Transverse colon (tissue), 4 donors: ENCODE measurements around the gene ZBTB7B. TPM values are rescaled to one million over a fixed set of nuclear protein-coding genes. Genes with fewer than 3 reads are reported as not detected.
"Not testable (repeated sequence)": the region's sequence is repeated elsewhere in the genome, so short reads cannot be mapped to it uniquely, and the experiment has no call there.

Experiments
- DNase-seq: peaks from one replicate; pipeline ENCODE4 v3.0.0-alpha.2; 2019
- H3K27ac ChIP-seq, 4 donors: fragments of 200-600 bp; sonication (generic); 2 replicates each; pipeline ENCODE4 v1.5.1; 2016 to 2018; ENCODE audit warnings: inconsistent platforms in 4 of 4
- H3K27me3 ChIP-seq: fragments of 200-600 bp; sonication (generic); 2 replicates; pipeline ENCODE4 v1.5.1; 2017; ENCODE audit warnings: inconsistent platforms
- H3K36me3 ChIP-seq, 4 donors: fragments of 200-600 bp; sonication (generic); 2 replicates each; pipeline ENCODE4 v1.5.1; 2017 to 2019; ENCODE audit warnings: inconsistent platforms in 4 of 4
- H3K4me1 ChIP-seq, 4 donors: fragments of 200-600 bp; sonication (generic); 2 replicates each; pipeline ENCODE4 v1.5.1; 2017 to 2020; ENCODE audit warnings: inconsistent platforms in 4 of 4
- H3K4me3 ChIP-seq, 4 donors: fragments of 200-600 bp; sonication (generic); 1 replicate in 1 of 4; 2 replicates in 3 of 4; pipeline versions ENCODE4 v1.5.1 to v1.6.1; 2017 to 2019; ENCODE audit warnings: inconsistent platforms in 4 of 4
- H3K9me3 ChIP-seq, 2 donors: fragments of 200-600 bp; sonication (generic); 2 replicates each; pipeline ENCODE4 v1.5.1; 2017 to 2019; ENCODE audit warnings: inconsistent platforms in 2 of 2
- CTCF ChIP-seq, 5 experiments: fragments of 200-600 bp in 3 of 5; fragments of 450-650 bp in 2 of 5; sonication (generic) in 3 of 5; IDR thresholded peaks; 1 replicate in 2 of 5; 2 replicates in 3 of 5; pipeline ENCODE4 v1.5.1; 2016 to 2017; ENCODE audit warnings: antibody characterized with exemption in 5 of 5, inconsistent platforms in 3 of 5, mild to moderate bottlenecking in 2 of 5, moderate library complexity in 1 of 5
- EP300 ChIP-seq: sonication (generic); formaldehyde crosslinking; IDR thresholded peaks from one replicate; pipeline ENCODE4 v1.6.1; 2017; ENCODE audit warnings: antibody characterized with exemption, low read depth
- POLR2A ChIP-seq: fragments of 450-650 bp; IDR thresholded peaks from one replicate; pipeline ENCODE4 v1.6.1; 2016; ENCODE audit warnings: antibody characterized with exemption, mild to moderate bottlenecking, moderate library complexity
- POLR2AphosphoS5 ChIP-seq, 3 donors: sonication (generic); formaldehyde crosslinking; IDR thresholded peaks; one replicate each; pipeline ENCODE4 v1.6.1; 2016; ENCODE audit warnings: antibody characterized with exemption in 3 of 3
- WGBS, 2 donors: methylation state at CpG; one replicate each; pipeline ENCODE4 v1.1.5; 2018; ENCODE audit warnings: low coverage in 1 of 2; 5-methylcytosine and 5-hydroxymethylcytosine counted together
- in situ Hi-C, 4 donors: fragments of 200-750 bp; cut with MboI; loops; one replicate each; pipeline versions ENCODE4 v1.15.0 to v1.15.1; 2017; ENCODE audit warnings: low sequenced_read_pairs in 3 of 4, low pct_ligation_motif_present in 1 of 4, low pct_unique_long_range_greater_than_20kb in 1 of 4
- intact Hi-C: fragments of 100-400 bp; cut with DNase I; formaldehyde crosslinking; loops from one replicate; pipeline ENCODE4 v1.15.1; 2023; ENCODE audit warnings: low total_unique reads
- total RNA-seq, 4 donors: library from RNA; depleted of rRNA; stranded (reverse); fragments of >200 nt; gene quantifications; one replicate each; pipeline ENCODE4 v1.1.0, GENCODE V29; 2016

Gene ZBTB7B
- total RNA-seq, 4 donors from 2014 or later, result 85.2 to 513 (median 272) TPM

DNA sequence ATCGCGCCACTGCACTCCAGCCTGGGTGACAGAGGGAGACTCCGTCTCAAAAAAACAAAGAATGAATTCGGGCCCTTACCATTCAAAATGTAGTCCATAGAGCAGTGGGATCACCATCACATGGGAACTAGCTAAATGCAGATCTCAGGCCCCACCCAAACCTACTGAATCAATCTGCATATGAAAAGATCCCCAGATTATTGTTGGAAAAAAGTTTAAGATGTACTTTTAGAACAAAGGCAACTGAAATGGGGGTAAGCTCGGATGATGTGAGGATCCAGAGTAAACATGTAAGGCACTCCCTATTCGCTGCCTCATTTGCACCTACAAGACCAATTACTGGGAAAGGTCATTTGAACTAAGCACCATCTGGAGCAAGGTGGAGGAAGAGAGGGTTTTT is 20.3 kb upstream of the ZBTB7B start:
- Histone ChIP-seq H3K4me1 (peaks cover 13 to 21% (median 18%) of the 10 kb centered on the region in 4 donors), H3K9me3 (no peaks in the 10 kb centered on the region), H3K4me3 (peak overlapping the region in 2 of 4 donors; percentile 65 to 83), H3K27ac (peak overlapping the region; percentile 44 to 89 (median 69)), H3K36me3 (peaks cover 0 to 8% (median 0%) of the 10 kb centered on the region in 4 donors), H3K27me3 (no peaks in the 10 kb centered on the region)
- in situ Hi-C loops, result no loop called here
- no peak for DNase-seq
- intact Hi-C loops, result no loop called here
- 62 to 65% methylated on average over 6 of the region's 6 CpGs for WGBS, 2 donors
- TF ChIP-seq POLR2AphosphoS5 (IDR thresholded peaks at IDR 0.05) (no peak), EP300 (no peak), POLR2A (no peak), CTCF (IDR thresholded peaks at IDR 0.05) (no peak)

DNA sequence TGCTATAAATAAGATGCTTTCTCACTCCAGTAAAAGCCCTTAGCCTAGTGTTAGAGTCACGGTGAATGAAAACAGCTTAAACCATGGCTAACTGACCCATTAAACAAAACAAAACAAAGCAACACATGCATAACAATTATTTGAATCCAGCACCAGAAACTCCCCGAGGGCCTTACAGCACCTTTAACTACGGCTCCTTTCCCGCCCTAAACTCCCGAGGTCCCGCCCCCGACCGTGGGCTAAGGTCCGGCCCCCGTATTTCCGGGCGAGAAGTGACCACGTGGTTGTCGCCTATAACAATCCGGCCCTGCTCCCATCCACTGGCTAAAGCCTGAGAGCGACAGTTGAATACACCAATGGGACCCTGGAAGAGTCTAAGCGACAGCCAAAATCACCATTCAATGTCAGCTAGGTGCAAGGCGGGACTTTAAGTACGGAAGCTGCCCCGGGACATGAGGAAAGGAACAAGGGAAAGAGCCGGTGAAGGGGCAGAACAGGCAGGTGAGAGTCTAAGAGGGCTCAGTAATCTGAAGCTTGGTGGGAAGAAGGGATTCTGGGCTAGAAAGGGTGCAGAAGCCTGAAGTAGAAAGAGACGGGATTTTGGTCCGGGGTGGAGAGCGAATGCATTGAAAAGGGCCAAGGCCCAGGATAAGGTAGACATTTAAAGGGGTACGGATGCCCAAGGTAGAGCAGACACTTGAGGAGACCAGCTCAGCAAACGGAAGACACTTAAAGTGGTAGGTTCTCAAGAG is 19.5 kb upstream of the ZBTB7B start, which contains the start of gene FLAD1:
Gene FLAD1, plus strand, starts transcription at position 448 of the 752 bp plus-strand sequence. CDS start 351 bp downstream, outside the sequence.
- intact Hi-C loops, result no loop called here

GRCh38 chr1:154983776-154984466 is 18.7 kb upstream of the ZBTB7B start:
- WGBS, 2 donors, result 13 to 15% methylated on average over 15 to 17 of the region's 17 CpGs
- Histone ChIP-seq H3K4me1 (peaks cover 13 to 21% (median 19%) of the 10 kb centered on the region in 4 donors), H3K27ac (peak overlapping the region; percentile 77 to 89 (median 80)), H3K4me3 (peak overlapping the region; percentile 20 to 95 (median 74)), H3K9me3 (no peaks in the 10 kb centered on the region), H3K27me3 (no peaks in the 10 kb centered on the region), H3K36me3 (peaks cover 0 to 9% (median 0%) of the 10 kb centered on the region in 4 donors)
- DNase-seq, result no peak
- in situ Hi-C loops (no loop called here), intact Hi-C loops (no loop called here)
- TF ChIP-seq EP300, result no peak
- TF ChIP-seq CTCF (IDR thresholded peaks at IDR 0.05), result no peak
- no peak for TF ChIP-seq POLR2AphosphoS5 (IDR thresholded peaks at IDR 0.05)
- TF ChIP-seq POLR2A, result no peak

More for the DNA sequence above, 19.5 kb upstream of the ZBTB7B start, which contains the start of gene FLAD1:
- peak; percentile 97 for DNase-seq
- Histone ChIP-seq H3K27ac (peak within 1 kb of the TSS; percentile 77 to 89 (median 80)), H3K27me3 (no peaks in the 10 kb centered on the region), H3K4me3 (peak within 1 kb of the TSS; percentile 20 to 95 (median 74)), H3K4me1 (peaks cover 13 to 21% (median 18%) of the 10 kb centered on the region in 4 donors), H3K36me3 (peaks cover 0 to 13% (median 0%) of the 10 kb centered on the region in 4 donors), H3K9me3 (no peaks in the 10 kb centered on the region)
- WGBS, 2 donors, result 0 to 1% methylated on average over 13 to 26 of the region's 26 CpGs
- in situ Hi-C loops, result no loop called here
- TF ChIP-seq POLR2AphosphoS5 (IDR thresholded peaks at IDR 0.05) (peak; percentile 64 to 79 (median 74)), EP300 (no peak), POLR2A (peak; percentile 69), CTCF (IDR thresholded peaks at IDR 0.05) (no peak)

DNA sequence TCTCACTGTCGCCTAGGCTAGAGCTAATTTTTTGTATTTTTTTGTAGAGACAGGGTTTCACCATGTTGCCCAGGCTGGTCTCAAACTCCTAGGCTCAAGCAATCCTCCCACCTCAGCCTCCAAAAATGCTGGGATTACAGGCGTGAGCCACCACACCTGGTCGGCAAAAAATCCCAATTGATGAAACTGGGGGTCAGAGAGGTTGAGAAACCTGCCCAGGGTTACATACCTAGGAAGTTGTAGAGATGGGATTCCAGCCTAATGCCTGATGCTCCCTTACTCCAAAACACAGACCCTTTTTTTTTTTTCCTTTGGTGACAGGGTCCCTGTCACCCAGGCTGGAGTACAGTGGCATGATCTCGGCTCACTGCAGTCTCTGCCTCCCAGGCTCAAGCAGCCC is 15.9 kb upstream of the ZBTB7B start:
- H3K36me3 ChIP-seq, H3K4me3 ChIP-seq, H3K9me3 ChIP-seq, H3K27ac ChIP-seq, intact Hi-C loops, H3K27me3 ChIP-seq, DNase-seq, in situ Hi-C loops: not testable (repeated sequence)
- peaks cover 13 to 29% (median 21%) of the 10 kb centered on the region in 4 donors for H3K4me1 ChIP-seq
- WGBS, 2 donors, result 90 to 100% methylated on average over 1 to 4 of the region's 4 CpGs
